NK-92 (cell line): ENCODE data around the gene WDR70.
"Not testable (repeated sequence)": the region's sequence is repeated elsewhere in the genome, so short reads cannot be mapped to it uniquely, and the experiment has no call there.

ENCODE experiments used
- DNase-seq: peaks from one replicate; lab custom pipeline; 2025; ENCODE audit not compliant: unreplicated experiment; lab: John Stamatoyannopoulos, UW

The WDR70 gene

DNA sequence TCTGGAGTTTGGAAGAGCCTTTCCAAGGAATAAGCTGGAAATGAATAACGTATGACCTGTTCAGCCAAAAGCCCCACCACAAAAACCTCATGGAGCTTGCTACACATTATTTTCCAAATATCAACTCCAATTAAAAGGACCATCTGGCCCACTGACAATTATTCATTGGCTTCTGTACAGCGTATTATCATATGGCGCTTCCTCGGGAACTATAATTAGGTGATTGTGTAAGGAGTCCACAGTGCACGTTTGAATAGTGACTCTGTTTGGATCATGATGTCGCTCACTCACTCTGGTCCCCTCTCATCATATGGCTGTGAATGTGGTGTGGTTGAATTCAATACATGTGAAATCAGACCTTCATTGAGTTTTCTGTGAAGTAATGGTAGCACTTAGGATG is 408.6 kb downstream of the WDR70 start:
- no peak for DNase-seq

DNA sequence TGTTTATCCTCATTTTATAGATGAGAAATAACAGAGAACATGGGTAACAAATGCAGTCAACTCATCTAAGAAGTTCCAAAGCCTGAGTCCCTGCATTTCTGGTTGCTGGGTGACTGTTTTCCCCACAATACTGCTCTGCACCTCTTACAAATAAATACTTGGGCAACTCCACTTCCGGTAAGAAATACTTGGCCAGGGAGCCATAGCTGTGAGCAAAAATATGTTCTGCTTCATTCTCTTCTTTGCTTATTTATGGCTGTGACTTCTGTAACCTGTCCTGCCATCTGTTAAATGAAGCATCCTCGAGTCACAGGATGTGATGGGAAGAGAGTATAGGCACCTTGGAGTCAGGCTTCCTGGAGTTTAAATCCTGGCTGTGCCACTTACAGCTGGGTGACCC is 410.9 kb downstream of the WDR70 start:
- DNase-seq, result no peak

DNA sequence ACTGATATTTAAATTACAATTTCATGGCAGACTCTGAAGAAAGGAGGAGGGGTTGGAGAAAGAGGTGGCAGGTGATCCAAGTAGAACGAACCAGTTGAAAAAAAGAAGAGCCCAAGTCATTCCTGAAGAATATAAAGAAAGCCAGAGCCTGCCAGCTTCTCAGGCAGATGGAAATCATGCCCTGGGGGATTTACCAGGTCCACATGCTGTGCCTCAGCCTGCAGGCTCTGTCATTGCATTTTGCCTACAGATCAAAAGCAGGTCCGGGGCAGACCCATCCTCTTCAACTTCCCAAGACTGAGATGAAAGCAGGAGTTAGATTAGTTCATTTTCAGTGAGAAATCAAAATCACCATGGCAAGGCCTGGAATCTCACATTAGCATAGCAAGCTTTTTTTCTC is 412.2 kb downstream of the WDR70 start:
- no peak for DNase-seq

DNA sequence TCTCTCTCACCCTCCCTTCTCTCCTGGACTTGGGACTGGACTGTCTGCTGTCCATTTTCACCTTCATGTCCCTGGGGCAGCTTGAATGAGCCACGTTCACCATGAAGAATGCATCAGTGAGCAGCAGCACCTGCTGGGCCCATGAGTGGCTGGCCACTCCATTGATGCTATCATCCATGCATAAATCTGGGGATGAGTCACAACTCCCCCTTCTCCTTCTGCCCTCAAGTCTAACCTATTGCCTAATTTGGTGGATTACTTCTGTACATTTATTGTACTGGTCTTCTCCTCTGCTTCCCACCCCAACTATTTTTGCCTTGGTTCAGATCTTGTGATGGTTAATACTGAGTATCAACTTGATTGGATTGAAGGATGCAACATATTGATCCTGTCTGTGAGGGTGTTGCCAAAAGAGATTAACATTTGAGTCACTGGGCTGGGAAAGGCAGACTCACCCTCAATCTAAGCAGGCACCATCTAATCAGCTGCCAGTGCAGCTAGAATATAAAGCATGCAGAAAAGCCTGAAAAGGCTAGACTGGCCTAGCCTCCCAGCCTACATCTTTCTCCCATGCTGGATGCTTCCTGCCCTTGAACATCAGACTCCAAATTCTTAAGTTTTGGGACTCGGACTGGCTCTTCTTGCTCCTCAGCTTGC is 414.0 kb downstream of the WDR70 start:
- DNase-seq, result no peak

DNA sequence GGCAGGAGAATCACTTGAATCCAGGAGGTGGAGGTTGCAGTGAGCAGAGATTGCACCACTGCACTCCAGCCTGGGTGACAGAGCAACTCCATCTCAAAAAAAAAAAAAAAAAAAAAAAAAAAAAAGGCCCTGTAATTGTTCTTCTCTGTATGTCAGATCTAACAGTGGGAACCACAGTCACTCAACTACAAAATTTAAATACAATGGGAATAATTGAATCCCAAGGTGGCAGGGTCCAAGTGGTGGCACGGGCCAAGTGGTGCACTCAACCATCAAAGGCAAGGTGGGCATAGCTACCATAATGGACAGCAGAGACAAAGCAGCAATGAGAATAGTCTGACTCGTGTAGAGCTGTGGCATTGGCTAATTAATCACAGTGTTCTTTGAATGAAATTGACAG is 416.2 kb downstream of the WDR70 start:
- not testable (repeated sequence) for DNase-seq

DNA sequence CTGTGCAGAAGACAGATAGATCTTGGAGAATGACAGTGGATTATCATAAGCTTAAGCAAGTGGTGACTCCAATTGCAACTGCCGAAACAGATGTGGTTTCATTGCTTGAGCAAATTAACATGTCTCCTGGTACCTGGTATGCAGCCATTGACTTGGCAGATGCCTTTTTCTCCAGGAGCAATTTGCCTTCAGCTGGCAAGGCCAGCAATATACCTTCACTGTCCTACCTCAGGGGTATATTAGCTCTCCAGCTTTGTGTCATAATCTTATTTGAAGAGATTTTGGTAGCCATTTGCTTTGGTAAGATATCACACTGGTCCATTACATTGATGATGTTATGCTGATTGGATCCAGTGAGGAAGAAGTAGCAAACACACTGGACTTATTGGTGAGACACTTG is 417.3 kb downstream of the WDR70 start:
- DNase-seq, result not testable (repeated sequence)

DNA sequence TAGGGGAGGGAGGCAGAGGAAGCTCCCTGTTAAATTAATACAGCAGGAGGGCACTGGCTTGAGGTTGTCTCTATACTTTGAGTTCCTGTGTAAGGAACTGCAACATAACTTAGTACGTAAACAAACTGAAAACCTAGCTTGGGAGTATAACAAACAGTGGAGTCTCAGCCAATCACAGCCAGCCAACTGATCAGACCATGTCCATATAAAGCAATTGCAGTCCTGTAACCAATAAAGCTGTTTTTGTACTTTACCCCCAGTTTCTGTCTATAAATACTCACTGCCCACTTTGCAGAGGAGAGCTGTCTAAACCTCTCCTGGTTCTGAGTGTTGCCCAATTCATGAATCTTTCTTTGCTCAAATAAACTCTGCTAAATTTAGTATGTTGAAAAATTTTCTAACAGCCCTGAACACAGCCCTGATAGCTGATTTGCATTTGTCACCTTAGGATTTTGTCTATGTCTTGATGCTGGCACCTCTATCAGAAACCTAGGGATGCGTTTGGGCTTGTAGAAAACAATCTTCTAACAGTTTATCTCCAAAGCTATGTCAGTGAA is 420.8 kb downstream of the WDR70 start:
- DNase-seq, result no peak

DNA sequence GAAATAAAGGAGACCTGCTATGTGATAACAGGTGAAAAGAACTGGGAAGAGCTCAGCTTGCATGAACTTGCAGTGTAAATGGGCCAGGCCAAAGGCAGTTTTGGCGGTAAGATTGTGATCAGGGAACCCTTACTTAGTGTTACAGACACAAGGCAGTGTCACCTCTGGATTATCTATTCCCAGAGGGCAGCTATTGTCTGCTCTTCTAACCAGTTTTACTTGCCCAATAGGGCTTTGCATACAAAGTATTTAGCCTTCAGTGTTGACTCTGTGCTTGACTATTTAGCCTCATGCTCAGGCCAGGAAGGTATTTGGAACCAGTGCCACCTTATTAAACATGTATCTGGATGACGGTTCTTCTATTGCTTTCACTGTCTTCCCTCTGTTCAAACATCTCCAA is 422.4 kb downstream of the WDR70 start:
- DNase-seq, result no peak
